H1 (cell line): ENCODE measurements around the gene MTMR4. TPM values are rescaled to one million over a fixed set of nuclear protein-coding genes. Genes with fewer than 3 reads are reported as not detected.

Experiments
- CHD1 ChIP-seq: IDR thresholded peaks from 2 replicates; pipeline ENCODE4 v1.6.1; 2012; ENCODE audit warnings: low read depth, low read length, improper control_type of control experiment
- GABPA ChIP-seq: IDR thresholded peaks from 2 replicates; pipeline ENCODE4 v1.6.1; 2011; ENCODE audit warnings: mild to moderate bottlenecking, low read length, moderate library complexity, borderline replicate concordance; ENCODE audit not compliant: insufficient read depth
- KDM5A ChIP-seq: fragments of 200-600 bp; IDR thresholded peaks from 2 replicates; pipeline ENCODE4 v1.7.1; 2012; ENCODE audit warnings: mild to moderate bottlenecking, low read length, inconsistent platforms, mixed read lengths
- SIN3A ChIP-seq, 2 experiments: IDR thresholded peaks in 1 of 2; conservative IDR thresholded peaks in 1 of 2; 2 replicates each; pipeline ENCODE4 v1.6.1; 2011 to 2012; ENCODE audit warnings: low read length in 2 of 2, improper control_type of control experiment in 1 of 2, low read depth in 1 of 2, mild to moderate bottlenecking in 1 of 2
- TCF12 ChIP-seq: IDR thresholded peaks from 2 replicates; pipeline ENCODE4 v1.6.1; 2011; ENCODE audit warnings: low read depth, mild to moderate bottlenecking, low read length
- polyA plus RNA-seq, 7 experiments: library from polyadenylated mRNA; depleted of rRNA in 3 of 7; stranded (reverse) in 5 of 7; unstranded in 2 of 7; fragments of >200 nt in 5 of 7; fragments of 200-250 nt in 2 of 7; gene quantifications; 1 replicate in 5 of 7; 2 replicates in 1 of 7; 4 replicates in 1 of 7; pipeline versions ENCODE4 v1.2.1 to v1.2.3, GENCODE V29; 2011 to 2013; ENCODE audit warnings: missing spikeins in 2 of 7, mixed read lengths in 2 of 7
- total RNA-seq: library from RNA; stranded (reverse); fragmentation: NEBNext Ultra II Directional; extraction: Animal tissue kit (Norgen Biotek cat#: 25700); gene quantifications from 2 replicates; pipeline ENCODE4 v1.2.1, GENCODE V29; 2021

Gene MTMR4
- total and polyA plus RNA-seq, 2 of the 8 experiments (the other 6 are each of a cell fraction or from before 2014, with no cell fraction given) = 15.9 to 39.2 TPM

GRCh38 chr17:58530655-58531054 is 16.2 kb upstream of the MTMR4 start (continued):
- TF ChIP-seq GABPA = no peak
- TF ChIP-seq CHD1 = no peak
- TF ChIP-seq SIN3A (conservative IDR thresholded peaks at IDR 0.05 in 1 of 2, IDR thresholded peaks at IDR 0.05 in 1 of 2; ENCODE audit: low read depth in 1 of 2, low read length in 2 of 2) = no peak
- no peak for TF ChIP-seq TCF12
- TF ChIP-seq KDM5A = no peak
